ENCODE data around the gene MTMR8. TPM values are rescaled to one million over a fixed set of nuclear protein-coding genes. Genes with fewer than 3 reads are reported as not detected.

The MTMR8 gene
- total and polyA plus RNA-seq, 2 experiments from 2014 or later: 1.6 to 2.6 TPM

GRCh38 chrX:64313624-64314023 is 81.6 kb downstream of the MTMR8 start:
- no peak for TF ChIP-seq CTCF (IDR thresholded peaks at IDR 0.05; ENCODE audit: low read depth, low read length)
- no peaks in the 10 kb centered on the region for H3K4me1 ChIP-seq (ENCODE audit: low read depth)
- H3K36me3 ChIP-seq: no peaks in the 10 kb centered on the region
- H3K27ac ChIP-seq: no peak overlapping the region
- H3K4me3 ChIP-seq: no peak overlapping the region
- no peaks in the 10 kb centered on the region for H3K9me3 ChIP-seq (ENCODE audit: low read depth)
- no peaks in the 10 kb centered on the region for H3K27me3 ChIP-seq
- no peak for DNase-seq (ENCODE audit: low read depth in 1 of 2, low spot score in 1 of 2)

GRCh38 chrX:64306712-64307111 is 88.5 kb downstream of the MTMR8 start:
- no peaks in the 10 kb centered on the region for H3K9me3 ChIP-seq (ENCODE audit: low read depth)
- no peak for TF ChIP-seq CTCF (IDR thresholded peaks at IDR 0.05; ENCODE audit: low read depth, low read length)
- no peak overlapping the region for H3K4me3 ChIP-seq
- H3K27me3 ChIP-seq: no peaks in the 10 kb centered on the region
- H3K4me1 ChIP-seq (ENCODE audit: low read depth): no peaks in the 10 kb centered on the region
- no peaks in the 10 kb centered on the region for H3K36me3 ChIP-seq
- no peak overlapping the region for H3K27ac ChIP-seq
- no peak for DNase-seq (ENCODE audit: low read depth in 1 of 2, low spot score in 1 of 2)

- no peak for TF ChIP-seq CTCF (IDR thresholded peaks at IDR 0.05; ENCODE audit: low read depth, low read length)
- no peaks in the 10 kb centered on the region for H3K4me1 ChIP-seq (ENCODE audit: low read depth)
- H3K27me3 ChIP-seq: no peaks in the 10 kb centered on the region
- no peak overlapping the region for H3K27ac ChIP-seq
- no peak overlapping the region for H3K4me3 ChIP-seq
- no peaks in the 10 kb centered on the region for H3K36me3 ChIP-seq
- DNase-seq (ENCODE audit: low read depth in 1 of 2, low spot score in 1 of 2): no peak
- H3K9me3 ChIP-seq (ENCODE audit: low read depth): no peaks in the 10 kb centered on the region
Measured at GRCh38 chrX:64291123-64291522, 104.1 kb downstream of the MTMR8 start.

- TF ChIP-seq CTCF (IDR thresholded peaks at IDR 0.05; ENCODE audit: low read depth, low read length): no peak
- H3K4me3 ChIP-seq: no peak overlapping the region
Measured at GRCh38 chrX:64265265-64265664, 130.0 kb downstream of the MTMR8 start.

GRCh38 chrX:64230123-64230970 is 164.9 kb downstream of the MTMR8 start, which contains the start of gene ASB12:
TSS of gene ASB12 (minus strand) at chrX:64230607. CDS start at chrX:64225650, 4,957 bp downstream.
- Histone ChIP-seq H3K4me1 (ENCODE audit: low read depth) (no peaks in the 10 kb centered on the region), H3K36me3 (no peaks in the 10 kb centered on the region), H3K9me3 (ENCODE audit: low read depth) (no peaks in the 10 kb centered on the region), H3K27me3 (no peaks in the 10 kb centered on the region), H3K27ac (no peak within 1 kb of the TSS), H3K4me3 (no peak within 1 kb of the TSS)
- no peak for DNase-seq (ENCODE audit: low read depth in 1 of 2, low spot score in 1 of 2)
- TF ChIP-seq CTCF (IDR thresholded peaks at IDR 0.05; ENCODE audit: low read depth, low read length): no peak

More at GRCh38 chrX:64265265-64265664, 130.0 kb downstream of the MTMR8 start:
- peak in 1 of 2 donors; percentile 50 for DNase-seq (ENCODE audit: low read depth in 1 of 2, low spot score in 1 of 2)
- H3K36me3 ChIP-seq: no peaks in the 10 kb centered on the region
- H3K9me3 ChIP-seq (ENCODE audit: low read depth): no peaks in the 10 kb centered on the region
- no peaks in the 10 kb centered on the region for H3K27me3 ChIP-seq
- H3K27ac ChIP-seq: peak overlapping the region; percentile 68
- H3K4me1 ChIP-seq (ENCODE audit: low read depth): peaks cover 9% of the 10 kb centered on the region
